Measurements from ENCODE around the gene PPM1E. TPM values are rescaled to one million over a fixed set of nuclear protein-coding genes. Genes with fewer than 3 reads are reported as not detected.

The PPM1E gene
- total and polyA plus RNA-seq, 2 of the 8 experiments (the other 6 are each of a cell fraction or from before 2014, with no cell fraction given), result 5.0 to 10.4 TPM

DNA sequence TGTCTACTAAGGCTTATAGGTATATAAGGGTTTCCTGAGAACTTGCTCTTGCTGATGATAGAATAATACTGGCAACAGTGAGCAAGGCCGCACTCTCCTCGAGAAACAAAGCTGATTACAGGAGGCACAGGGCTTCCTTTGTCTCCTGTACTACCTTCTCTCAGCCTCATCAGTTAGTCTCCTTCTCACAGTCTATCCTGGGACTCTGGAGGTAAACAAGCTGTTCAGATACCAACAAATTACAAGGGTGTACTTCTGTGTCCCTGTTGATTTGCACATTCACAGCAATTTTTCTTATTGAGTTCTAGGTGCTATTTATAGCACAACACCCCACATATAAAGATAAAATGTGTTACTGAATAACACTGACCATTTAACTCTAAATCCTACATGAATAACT lies 252.3 kb downstream of the PPM1E start:
- H3K4me3 ChIP-seq (ENCODE audit: extremely low read depth in 1 of 4, insufficient read depth in 2 of 4, low read depth in 3 of 4, low read length in 4 of 4), result no peak overlapping the region
- H3K4me1 ChIP-seq (replicated peaks in 1 of 4; ENCODE audit: control insufficient read depth in 3 of 4, insufficient read depth in 4 of 4, low read length in 3 of 4), result no peaks in the 10 kb centered on the region
- FAIRE-seq (no peak), DNase-seq (ENCODE audit: low read depth in 1 of 2, low spot score in 2 of 2) (no peak)
- H3K14ac ChIP-seq (ENCODE audit: insufficient read length), result no peak overlapping the region
- H4K91ac ChIP-seq (replicated peaks; ENCODE audit: insufficient read length, low read length), result no peak overlapping the region
- no peak overlapping the region for H2BK20ac ChIP-seq (ENCODE audit: low read length)
- H2BK120ac ChIP-seq (replicated peaks; ENCODE audit: low read depth, low read length), result no peak overlapping the region
- H3K9ac ChIP-seq (replicated peaks in 1 of 4; ENCODE audit: extremely low read depth in 1 of 4, low read depth in 3 of 4, low read length in 3 of 4), result no peak overlapping the region
- no peaks in the 10 kb centered on the region for H3K27me3 ChIP-seq (replicated peaks in 1 of 4; ENCODE audit: control insufficient read depth in 3 of 4, extremely low read depth in 1 of 4, insufficient read depth in 3 of 4, low read length in 3 of 4)
- no peak overlapping the region for H3K23ac ChIP-seq (ENCODE audit: insufficient read length)
- H2BK12ac ChIP-seq (ENCODE audit: low read depth, low read length), result no peak overlapping the region
- H3K36me3 ChIP-seq (ENCODE audit: control insufficient read depth in 2 of 4, insufficient read depth in 4 of 4, low read length in 3 of 4), result peaks cover 0 to 22% (median 9%) of the 10 kb centered on the region in 4 experiments; a peak in 5 of 8 replicates
- H4K5ac ChIP-seq (ENCODE audit: insufficient read length, low read depth, low read length), result no peak overlapping the region
- no peak overlapping the region for H4K8ac ChIP-seq (ENCODE audit: extremely low read depth, insufficient read depth, low read length)
- H3K4ac ChIP-seq (replicated peaks; ENCODE audit: insufficient read length, low read depth, low read length), result no peak overlapping the region
- H3K79me2 ChIP-seq (ENCODE audit: control insufficient read depth in 1 of 2, insufficient read depth in 2 of 2, low read length in 2 of 2), result no peaks in the 10 kb centered on the region
- TF ChIP-seq RBBP5 (IDR thresholded peaks at IDR 0.05; ENCODE audit: borderline replicate concordance, low read depth, low read length) (no peak), BACH1 (IDR thresholded peaks at IDR 0.05; ENCODE audit: low read length) (no peak), POLR2A (IDR thresholded peaks at IDR 0.05; ENCODE audit: control extremely low read depth in 1 of 2, low read depth in 2 of 2, low read length in 2 of 2) (no peak), SIRT6 (IDR thresholded peaks at IDR 0.05; ENCODE audit: low read length) (no peak), KDM5A (IDR thresholded peaks at IDR 0.05; ENCODE audit: low read length) (no peak)
- no peaks in the 10 kb centered on the region for H3K9me3 ChIP-seq (ENCODE audit: insufficient read depth in 2 of 2, low read depth in 1 of 2, low read length in 1 of 2)
- H2AK5ac ChIP-seq (ENCODE audit: low read depth, low read length), result no peak overlapping the region
- 89% methylated on average over 2 of the region's 2 CpGs; no CpG with 5 or more reads in 1 of the 2 experiments for WGBS, 2 experiments (ENCODE audit: extremely low coverage in 1 of 2, insufficient coverage in 1 of 2, insufficient read length in 1 of 2, insufficient replicate concordance in 2 of 2, low coverage in 1 of 2, low lambda C conversion rate in 2 of 2, missing lambda C conversion rate in 1 of 2)
- no peaks in the 10 kb centered on the region for H3K79me1 ChIP-seq (ENCODE audit: low read depth, low read length)
- H2BK5ac ChIP-seq (ENCODE audit: low read depth, low read length), result no peak overlapping the region
- H3K56ac ChIP-seq (replicated peaks; ENCODE audit: insufficient read length, low read depth, low read length), result no peak overlapping the region
- no peaks in the 10 kb centered on the region for H3K23me2 ChIP-seq (ENCODE audit: low read depth, low read length)
- H3K27ac ChIP-seq (ENCODE audit: low read depth, low read length), result no peak overlapping the region
- CTCF ChIA-PET (ENCODE audit: partially characterized antibody), result interaction anchor here (1.0 to 1.9 kb wide), 3 partner anchors 18 to 421 kb away, joined by 3 to 8 read pairs (median 5); no protein-coding TSS in a partner anchor
- H3K4me2 ChIP-seq (ENCODE audit: insufficient read depth in 1 of 2, low read depth in 2 of 2, low read length in 2 of 2), result no peak overlapping the region
- POLR2A ChIA-PET (ENCODE audit: partially characterized antibody), result interaction anchor here (1.4 to 2.0 kb wide), 2 partner anchors 297 to 376 kb away, joined by 4 to 7 read pairs; no protein-coding TSS in a partner anchor
- no peak overlapping the region for H2AFZ ChIP-seq (ENCODE audit: low read length)
- H2BK15ac ChIP-seq (ENCODE audit: low read length), result no peak overlapping the region
- no peak overlapping the region for H3K18ac ChIP-seq (ENCODE audit: extremely low read depth, low read length)
- H4K20me1 ChIP-seq (replicated peaks in 1 of 2; ENCODE audit: control insufficient read depth in 1 of 2, insufficient read depth in 2 of 2, low read length in 2 of 2), result no peaks in the 10 kb centered on the region

Data from H1 (cell line).